Anterior cingulate cortex (tissue), 58 donors: ENCODE data around the gene YEATS2.
A peak's percentile ranks its signal among the peaks of the same experiment; 100 is the strongest.
"Not testable (repeated sequence)": the region's sequence is repeated elsewhere in the genome, so short reads cannot be mapped to it uniquely, and the experiment has no call there.

ENCODE experiments used
- DNase-seq, 58 donors: peaks; one replicate each; lab custom pipeline; 2025; lab: John Stamatoyannopoulos, UW

The YEATS2 gene

GRCh38 chr3:183774631-183775030 lies 77.0 kb downstream of the YEATS2 start:
- no peak for DNase-seq

- DNase-seq: peak in 29 of 58 donors; percentile 7 to 48 (median 17)
Observed at GRCh38 chr3:183775781-183776180, 78.2 kb downstream of the YEATS2 start.

GRCh38 chr3:183776451-183776850 lies 78.9 kb downstream of the YEATS2 start:
- DNase-seq: not testable (repeated sequence)

GRCh38 chr3:183777016-183777618 lies 79.5 kb downstream of the YEATS2 start:
- DNase-seq: no peak

- DNase-seq: peak in 6 of 58 donors; percentile 6 to 23 (median 9)
Observed at GRCh38 chr3:183779896-183780465, 82.4 kb downstream of the YEATS2 start.

- DNase-seq: peak in 11 of 58 donors; percentile 2 to 54 (median 17)
Observed at GRCh38 chr3:183781246-183781645, 83.6 kb downstream of the YEATS2 start.

GRCh38 chr3:183782576-183783276 lies 85.1 kb downstream of the YEATS2 start:
- DNase-seq: no peak

GRCh38 chr3:183784503-183784902 lies 86.9 kb downstream of the YEATS2 start:
- DNase-seq: not testable (repeated sequence)

- DNase-seq: no peak
Observed at GRCh38 chr3:183789826-183790225, 92.2 kb downstream of the YEATS2 start.

- no peak for DNase-seq
Observed at GRCh38 chr3:183790700-183791099, 93.1 kb downstream of the YEATS2 start.

GRCh38 chr3:183792976-183793375 lies 95.4 kb downstream of the YEATS2 start:
- DNase-seq: no peak

- DNase-seq: peak in 1 of 58 donors; percentile 21
Observed at GRCh38 chr3:183794452-183794851, 96.9 kb downstream of the YEATS2 start.

GRCh38 chr3:183796372-183796771 lies 98.8 kb downstream of the YEATS2 start:
- no peak for DNase-seq

- no peak for DNase-seq
Observed at GRCh38 chr3:183797996-183798395, 100.4 kb downstream of the YEATS2 start.

- peak in 2 of 58 donors; percentile 26 to 34 for DNase-seq
Observed at GRCh38 chr3:183799461-183799860, 101.9 kb downstream of the YEATS2 start.

GRCh38 chr3:183800243-183800863 lies 102.8 kb downstream of the YEATS2 start:
- peak in 49 of 58 donors; percentile 18 to 92 (median 70) for DNase-seq

GRCh38 chr3:183801601-183802000 lies 104.0 kb downstream of the YEATS2 start:
- DNase-seq: no peak

- DNase-seq: peak in 7 of 58 donors; percentile 25 to 51 (median 35)
Observed at GRCh38 chr3:183802989-183803388, 105.4 kb downstream of the YEATS2 start.

- no peak for DNase-seq
Observed at GRCh38 chr3:183807209-183807728, 109.7 kb downstream of the YEATS2 start.

GRCh38 chr3:183807881-183808280 lies 110.3 kb downstream of the YEATS2 start:
- DNase-seq: no peak

GRCh38 chr3:183808355-183808754 lies 110.8 kb downstream of the YEATS2 start:
- no peak for DNase-seq
